Measurements from ENCODE around the gene UBASH3A. TPM values are rescaled to one million over a fixed set of nuclear protein-coding genes. Genes with fewer than 3 reads are reported as not detected.

UBASH3A gene
- total RNA-seq, 1 donor = not detected

DNA sequence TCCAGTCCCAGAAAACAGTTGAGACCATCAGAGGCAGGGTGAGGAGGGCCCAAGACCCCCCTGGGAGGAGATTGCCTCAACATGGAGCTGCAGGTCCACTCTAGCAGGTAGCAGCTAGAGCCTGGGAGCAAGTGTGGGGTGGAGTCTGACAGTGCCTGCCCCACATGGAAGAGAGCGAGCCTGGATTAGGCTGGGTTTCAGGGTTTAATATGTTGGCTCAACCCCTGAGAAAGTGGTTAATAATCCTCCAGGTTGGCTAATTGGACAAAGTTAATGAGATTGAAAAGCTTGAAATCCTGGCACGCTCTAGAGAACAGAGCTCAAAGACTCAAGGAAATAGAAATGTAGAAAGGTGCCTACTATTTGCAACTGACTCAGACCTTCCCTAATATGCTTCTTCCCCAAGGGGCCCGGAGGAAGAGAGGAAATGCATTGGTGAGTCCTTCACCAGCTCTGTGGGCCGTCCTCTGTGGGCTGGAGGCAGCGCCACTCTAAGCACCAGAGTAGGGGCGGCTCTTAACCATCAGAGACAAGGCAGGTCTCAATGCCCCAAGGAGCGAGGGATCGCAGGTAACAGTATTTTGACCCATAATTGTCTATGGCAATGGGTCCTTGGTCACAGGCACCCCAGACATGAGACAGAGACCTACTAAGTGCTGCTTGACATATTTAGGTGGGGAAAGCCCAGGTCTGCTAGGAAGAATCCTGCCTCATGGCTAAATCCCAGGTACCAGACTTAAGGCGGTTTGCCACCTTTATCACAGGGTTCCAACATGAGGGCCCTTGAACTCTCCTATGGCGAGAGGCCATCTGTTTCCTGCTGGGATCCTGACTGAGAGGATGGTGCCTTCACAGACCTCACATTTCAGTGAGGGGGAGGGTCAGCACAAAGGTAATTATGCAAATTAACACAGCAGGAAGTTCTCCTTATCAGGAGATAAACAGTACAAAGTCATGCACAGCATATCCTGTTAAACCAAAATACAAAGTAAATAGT, 58.5 kb downstream of the UBASH3A start:
- DNase-seq (ENCODE audit: low read depth) = no peak
- TF ChIP-seq, protein P1, sequence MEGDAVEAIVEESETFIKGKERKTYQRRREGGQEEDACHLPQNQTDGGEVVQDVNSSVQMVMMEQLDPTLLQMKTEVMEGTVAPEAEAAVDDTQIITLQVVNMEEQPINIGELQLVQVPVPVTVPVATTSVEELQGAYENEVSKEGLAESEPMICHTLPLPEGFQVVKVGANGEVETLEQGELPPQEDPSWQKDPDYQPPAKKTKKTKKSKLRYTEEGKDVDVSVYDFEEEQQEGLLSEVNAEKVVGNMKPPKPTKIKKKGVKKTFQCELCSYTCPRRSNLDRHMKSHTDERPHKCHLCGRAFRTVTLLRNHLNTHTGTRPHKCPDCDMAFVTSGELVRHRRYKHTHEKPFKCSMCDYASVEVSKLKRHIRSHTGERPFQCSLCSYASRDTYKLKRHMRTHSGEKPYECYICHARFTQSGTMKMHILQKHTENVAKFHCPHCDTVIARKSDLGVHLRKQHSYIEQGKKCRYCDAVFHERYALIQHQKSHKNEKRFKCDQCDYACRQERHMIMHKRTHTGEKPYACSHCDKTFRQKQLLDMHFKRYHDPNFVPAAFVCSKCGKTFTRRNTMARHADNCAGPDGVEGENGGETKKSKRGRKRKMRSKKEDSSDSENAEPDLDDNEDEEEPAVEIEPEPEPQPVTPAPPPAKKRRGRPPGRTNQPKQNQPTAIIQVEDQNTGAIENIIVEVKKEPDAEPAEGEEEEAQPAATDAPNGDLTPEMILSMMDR (IDR thresholded peaks at IDR 0.05; ENCODE audit: insufficient read depth, low read length) = no peak
- H3K4me3 ChIP-seq (ENCODE audit: low read depth, low read length) = no peak overlapping the region

DNA sequence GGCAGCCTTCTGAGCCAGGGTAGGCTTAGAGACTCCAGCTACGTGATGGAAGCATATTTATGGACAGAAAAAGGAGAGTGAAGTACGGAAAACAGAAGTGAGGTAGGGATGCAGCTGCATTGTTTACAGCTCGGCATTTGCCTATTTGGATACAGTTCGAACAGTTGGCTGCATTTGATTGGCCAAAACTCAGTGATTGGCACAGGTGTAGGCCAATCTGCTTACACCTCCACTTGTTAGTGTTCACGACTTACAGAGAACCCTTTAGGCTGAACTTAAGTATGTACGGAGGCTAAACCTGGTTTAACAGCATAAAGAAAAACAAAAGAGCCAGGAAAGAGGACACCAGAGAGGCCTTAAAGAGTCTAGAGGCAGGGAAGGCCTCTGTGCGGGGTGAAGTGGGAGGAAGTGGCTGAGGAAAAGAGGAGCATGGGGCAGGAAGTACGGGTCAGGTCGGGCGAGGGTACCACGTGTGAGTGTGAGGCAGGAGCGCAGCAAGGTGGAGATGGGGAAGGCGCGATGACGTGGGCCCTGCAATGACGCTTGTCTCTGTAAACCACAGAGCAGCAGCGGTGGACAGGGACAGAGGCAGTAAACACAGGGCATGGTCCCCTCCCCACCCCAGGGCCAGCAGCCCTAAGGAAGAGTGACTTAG, 60.3 kb downstream of the UBASH3A start:
- H3K4me3 ChIP-seq (ENCODE audit: low read depth, low read length) = no peak overlapping the region
- TF ChIP-seq, protein P1 (IDR thresholded peaks at IDR 0.05; ENCODE audit: insufficient read depth, low read length) = no peak
- DNase-seq (ENCODE audit: low read depth) = peak; percentile 51

DNA sequence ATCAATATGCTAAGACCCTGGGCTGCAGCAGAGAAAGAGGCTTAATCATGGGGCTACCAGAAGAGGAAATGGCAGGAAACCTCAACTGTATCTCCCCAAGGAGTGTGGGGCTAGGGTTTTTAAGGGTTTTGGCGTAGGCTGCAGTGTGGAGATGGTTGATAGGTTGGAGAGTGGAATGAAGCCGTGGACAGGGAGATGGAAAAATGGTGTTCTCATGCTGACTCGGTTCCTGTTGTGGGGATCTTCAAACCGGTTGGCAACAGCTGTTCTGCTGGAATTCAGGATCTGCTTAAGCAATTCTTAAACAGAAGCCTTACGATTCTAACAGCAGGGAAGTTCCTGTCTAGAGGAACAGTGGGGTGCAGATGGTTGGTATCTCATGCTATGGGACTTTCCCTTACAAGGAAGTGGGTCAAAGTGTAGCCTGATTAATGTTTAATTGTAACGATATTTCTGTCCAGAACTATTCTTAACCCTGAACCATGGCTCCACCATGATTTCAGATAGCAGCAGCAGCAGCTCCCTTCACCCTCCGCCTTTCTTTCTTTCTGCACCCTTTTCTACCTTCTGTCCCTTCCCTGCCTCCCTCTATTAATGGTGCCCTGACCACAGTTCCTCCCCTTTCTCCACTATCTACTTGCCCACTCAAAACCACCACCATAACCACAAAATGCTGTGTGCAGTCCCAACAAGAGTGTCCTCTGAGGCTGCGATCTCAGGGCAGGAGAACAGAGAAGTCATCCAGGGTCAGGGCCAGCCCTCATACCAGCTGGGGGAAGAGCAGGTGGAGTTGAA, 61.5 kb downstream of the UBASH3A start:
- no peak overlapping the region for H3K4me3 ChIP-seq (ENCODE audit: low read depth, low read length)
- TF ChIP-seq, protein P1 (IDR thresholded peaks at IDR 0.05; ENCODE audit: insufficient read depth, low read length) = no peak
- DNase-seq (ENCODE audit: low read depth) = no peak

DNA sequence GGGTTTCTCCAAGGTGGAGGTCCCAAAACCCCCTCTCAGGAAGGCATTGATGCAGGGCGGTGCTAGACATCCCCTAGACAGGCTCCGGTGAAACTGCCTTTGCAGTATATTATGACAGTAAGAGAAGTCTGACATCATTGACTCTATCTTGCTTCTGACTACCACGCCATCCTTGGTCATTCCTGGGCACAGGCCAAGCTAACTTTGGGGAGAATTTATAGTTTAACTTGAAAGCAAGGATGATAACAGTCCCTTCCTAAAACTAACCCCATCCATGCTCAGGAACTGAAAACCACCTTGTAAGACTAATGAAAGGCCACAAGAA, 62.1 kb downstream of the UBASH3A start:
- H3K4me3 ChIP-seq (ENCODE audit: low read depth, low read length) = no peak overlapping the region
- TF ChIP-seq, protein P1 (IDR thresholded peaks at IDR 0.05; ENCODE audit: insufficient read depth, low read length) = no peak
- no peak for DNase-seq (ENCODE audit: low read depth)

DNA sequence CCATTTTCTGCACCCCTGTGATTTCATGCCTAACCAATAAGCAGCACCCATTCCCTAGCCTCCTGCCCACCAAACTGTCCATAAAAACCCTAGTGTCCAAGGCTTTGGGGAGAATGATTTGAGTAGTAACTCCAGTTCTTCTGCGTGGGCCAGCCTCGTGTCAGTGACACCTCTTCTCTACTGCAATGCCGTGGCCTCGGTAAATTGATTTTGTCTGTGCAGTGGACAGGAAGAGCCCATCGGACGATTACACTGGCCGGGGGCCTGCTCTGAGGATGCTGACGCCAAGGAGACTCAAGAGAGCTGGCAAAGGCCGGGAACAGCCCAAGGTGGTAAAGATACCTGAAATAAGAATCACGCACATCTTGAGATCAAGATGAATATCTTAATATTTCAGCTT, 63.0 kb downstream of the UBASH3A start:
- DNase-seq (ENCODE audit: low read depth) = no peak
- no peak overlapping the region for H3K4me3 ChIP-seq (ENCODE audit: low read depth, low read length)
- TF ChIP-seq, protein P1 (IDR thresholded peaks at IDR 0.05; ENCODE audit: insufficient read depth, low read length) = no peak

DNA sequence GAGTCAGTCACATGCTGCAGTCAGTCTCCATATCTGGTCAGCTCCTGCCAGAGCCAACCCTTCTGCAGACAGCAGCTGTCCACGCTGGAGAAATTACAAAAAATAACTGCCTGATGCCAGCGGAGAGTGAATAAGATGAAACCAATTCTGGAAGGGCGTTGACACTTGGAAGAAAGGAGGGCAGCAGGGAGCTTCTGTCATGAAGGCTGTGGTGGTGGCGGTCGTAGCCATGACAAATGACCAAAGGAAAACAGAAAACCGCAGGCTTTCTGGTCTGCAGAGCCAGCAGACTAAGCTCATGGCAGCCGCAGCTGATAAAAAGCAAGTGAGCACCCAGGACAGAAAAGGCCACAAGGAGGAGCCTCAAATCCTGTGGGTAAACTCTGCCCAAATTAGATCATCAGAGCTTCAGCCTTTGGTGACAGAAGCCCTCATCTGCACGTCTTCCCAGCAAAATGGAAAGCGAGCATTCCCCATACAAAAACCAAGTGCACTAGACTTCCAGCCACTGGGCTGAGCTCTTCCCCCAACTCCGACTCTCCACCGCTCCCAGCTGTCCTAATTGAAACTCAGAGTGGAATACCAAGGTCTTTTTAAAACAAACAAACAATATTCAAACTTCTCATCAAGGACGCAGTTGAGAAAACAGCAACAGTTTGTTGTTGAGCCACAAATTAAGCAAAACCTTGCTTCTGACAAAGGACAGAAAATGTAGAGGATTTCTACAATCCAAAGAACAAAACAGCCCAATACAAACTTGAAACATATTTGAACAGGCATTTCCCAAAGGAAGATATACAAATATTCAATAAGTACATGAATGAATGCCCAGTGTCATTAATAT, 63.7 kb downstream of the UBASH3A start:
- H3K4me3 ChIP-seq (ENCODE audit: low read depth, low read length) = no peak overlapping the region
- DNase-seq (ENCODE audit: low read depth) = peak; percentile 2
- TF ChIP-seq, protein P1 (IDR thresholded peaks at IDR 0.05; ENCODE audit: insufficient read depth, low read length) = no peak

Measured in fibroblast of the aortic adventitia (primary cell).